Measurements from ENCODE around the gene CDPF1.

- no peak for TF ChIP-seq CTCF (conservative IDR thresholded peaks at IDR 0.05; ENCODE audit: low read depth, low read length)
- TF ChIP-seq EZH2phosphoT487 (IDR thresholded peaks at IDR 0.05; ENCODE audit: borderline replicate concordance, low read length), result no peak
- TF ChIP-seq EZH2 (IDR thresholded peaks at IDR 0.05; ENCODE audit: low read length, unreplicated experiment), result no peak
Measured at GRCh38 chr22:46198274-46198673, 51.8 kb downstream of the CDPF1 start.
